ENCODE results near the gene SORCS1. TPM values are rescaled to one million over a fixed set of nuclear protein-coding genes. Genes with fewer than 3 reads are reported as not detected.

Gene SORCS1
- total RNA-seq, 1 experiment from 2014 or later = not detected

DNA sequence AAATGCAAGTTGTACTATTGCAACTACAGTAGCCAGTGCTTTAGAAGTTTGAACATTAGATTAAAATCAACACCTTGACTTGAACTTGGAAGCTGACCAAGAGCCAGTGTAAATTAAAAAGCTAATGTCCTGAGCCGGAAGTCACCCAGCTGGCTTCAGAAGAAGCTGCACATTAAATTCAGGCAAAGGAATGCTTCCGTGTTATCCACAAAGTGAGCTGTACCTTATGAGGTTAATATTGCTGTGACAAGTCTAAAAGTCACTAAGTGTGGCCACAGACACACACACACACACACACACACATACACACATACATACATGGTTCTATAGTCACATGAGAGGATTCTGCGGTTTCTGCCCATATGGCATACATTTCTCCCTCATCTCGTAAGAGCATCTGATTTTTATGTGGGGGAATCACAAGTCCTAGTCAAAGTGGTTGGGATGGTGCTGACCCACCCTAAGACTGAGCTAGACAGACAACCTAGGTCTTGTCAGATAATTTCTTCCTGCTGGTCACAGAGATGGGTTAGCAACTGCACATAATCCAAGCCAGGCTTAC, 612.9 kb downstream of the SORCS1 start:
- ChIA-PET RAD21 (ENCODE audit: low non-redundant PET in 1 of 2, low total read pairs in 2 of 2, uncharacterized antibody in 2 of 2, unreplicated experiment in 2 of 2) (no interaction called here), POLR2A (no interaction called here), CTCF (no interaction called here)
- H3K27ac ChIP-seq (ENCODE audit: low read depth, low read length) = no peak overlapping the region
- peaks cover 28 to 46% of the 10 kb centered on the region in 2 experiments; a peak in 2 of 4 replicates for H3K9me3 ChIP-seq (ENCODE audit: control insufficient read depth in 1 of 2, insufficient read depth in 1 of 2, low read depth in 1 of 2, low read length in 2 of 2)
- intact Hi-C loops (cut with micrococcal nuclease) = no loop called here
- no peak overlapping the region for H3K4me3 ChIP-seq (replicated peaks in 1 of 2; ENCODE audit: low read depth in 1 of 2, low read length in 2 of 2)
- H3K4me1 ChIP-seq (ENCODE audit: control insufficient read depth in 1 of 2, insufficient read depth in 2 of 2, low read length in 2 of 2) = no peaks in the 10 kb centered on the region
- no peaks in the 10 kb centered on the region for H3K27me3 ChIP-seq (ENCODE audit: insufficient read depth, low read length)
- ATAC-seq = no peak
- H3K9me2 ChIP-seq (ENCODE audit: insufficient read depth) = no peaks in the 10 kb centered on the region
- H4K20me1 ChIP-seq (ENCODE audit: insufficient read depth) = no peaks in the 10 kb centered on the region
- H3K36me3 ChIP-seq (ENCODE audit: control insufficient read depth in 1 of 2, insufficient read depth in 2 of 2, low read length in 2 of 2) = no peaks in the 10 kb centered on the region
- H3K79me2 ChIP-seq (ENCODE audit: insufficient read depth, low read length) = no peaks in the 10 kb centered on the region
- DNase-seq (ENCODE audit: low read depth, low spot score) = no peak
- H3K4me2 ChIP-seq (ENCODE audit: low read length) = no peak overlapping the region
- TF ChIP-seq ZNF274 (IDR thresholded peaks at IDR 0.05; ENCODE audit: low read depth, low read length) = no peak
- no peak for TF ChIP-seq SP1 (IDR thresholded peaks at IDR 0.05; ENCODE audit: low read depth)
- no peak overlapping the region for H2AFZ ChIP-seq (ENCODE audit: low read depth, low read length, poor library complexity, severe bottlenecking)
- BruUV-seq (replicated peaks) = no TSS peak
- H3K9ac ChIP-seq (ENCODE audit: low read length) = no peak overlapping the region

DNA sequence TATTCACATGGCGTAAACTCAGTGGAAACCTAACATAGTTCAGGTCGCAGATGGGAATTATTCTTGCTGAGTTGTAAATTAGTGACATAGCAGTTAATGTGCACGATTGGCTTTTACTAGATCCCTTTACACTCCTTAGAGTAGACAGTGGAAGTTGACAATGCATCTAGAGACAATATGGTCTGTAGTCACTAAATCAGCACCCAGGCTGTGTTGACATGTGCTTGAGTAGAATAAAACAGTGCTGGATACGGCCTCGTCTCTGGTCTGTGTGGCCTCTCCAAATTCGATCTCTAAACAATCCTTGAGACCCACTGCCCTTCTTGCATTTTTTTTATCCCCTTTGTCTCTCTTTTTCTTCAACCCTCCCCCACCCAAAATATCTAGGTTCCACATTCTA, 615.7 kb downstream of the SORCS1 start:
- Histone ChIP-seq H3K79me2 (ENCODE audit: insufficient read depth, low read length) (no peaks in the 10 kb centered on the region), H2AFZ (ENCODE audit: low read depth, low read length, poor library complexity, severe bottlenecking) (no peak overlapping the region), H3K9me3 (ENCODE audit: control insufficient read depth in 1 of 2, insufficient read depth in 1 of 2, low read depth in 1 of 2, low read length in 2 of 2) (peaks cover 18 to 38% of the 10 kb centered on the region in 2 experiments; a peak in 2 of 4 replicates), H3K9me2 (ENCODE audit: insufficient read depth) (no peaks in the 10 kb centered on the region), H3K9ac (ENCODE audit: low read length) (no peak overlapping the region), H3K36me3 (ENCODE audit: control insufficient read depth in 1 of 2, insufficient read depth in 2 of 2, low read length in 2 of 2) (no peaks in the 10 kb centered on the region), H4K20me1 (ENCODE audit: insufficient read depth) (no peaks in the 10 kb centered on the region), H3K4me3 (replicated peaks in 1 of 2; ENCODE audit: low read depth in 1 of 2, low read length in 2 of 2) (no peak overlapping the region), H3K4me1 (ENCODE audit: control insufficient read depth in 1 of 2, insufficient read depth in 2 of 2, low read length in 2 of 2) (no peaks in the 10 kb centered on the region), H3K27ac (ENCODE audit: low read depth, low read length) (no peak overlapping the region), H3K27me3 (ENCODE audit: insufficient read depth, low read length) (no peaks in the 10 kb centered on the region), H3K4me2 (ENCODE audit: low read length) (no peak overlapping the region)
- ChIA-PET POLR2A (no interaction called here), CTCF (no interaction called here), RAD21 (ENCODE audit: low non-redundant PET in 1 of 2, low total read pairs in 2 of 2, uncharacterized antibody in 2 of 2, unreplicated experiment in 2 of 2) (no interaction called here)
- BruUV-seq (replicated peaks) = no TSS peak
- no peak for DNase-seq (ENCODE audit: low read depth, low spot score)
- no peak for ATAC-seq
- no peak for TF ChIP-seq ELF1 (IDR thresholded peaks at IDR 0.05; ENCODE audit: borderline replicate concordance, low read depth)
- no peak for TF ChIP-seq RAD21 (IDR thresholded peaks at IDR 0.05; ENCODE audit: low read depth)
- no peak for TF ChIP-seq CEBPB (IDR thresholded peaks at IDR 0.05; ENCODE audit: low read depth)
- no peak for TF ChIP-seq TCF7L2 (IDR thresholded peaks at IDR 0.05; ENCODE audit: borderline replicate concordance, extremely low read depth, insufficient read depth, insufficient read length)
- no peak for TF ChIP-seq JUND (IDR thresholded peaks at IDR 0.05)
- TF ChIP-seq FOSL1 (IDR thresholded peaks at IDR 0.05; ENCODE audit: low read depth) = no peak
- no peak for TF ChIP-seq EGR1 (IDR thresholded peaks at IDR 0.05; ENCODE audit: low read depth)
- no peak for TF ChIP-seq SP1 (IDR thresholded peaks at IDR 0.05; ENCODE audit: low read depth)
- intact Hi-C loops (cut with micrococcal nuclease) = no loop called here

All from HCT116 (cell line).